Measurements from ENCODE around the gene COPG2.
"Not testable (repeated sequence)": the region's sequence is repeated elsewhere in the genome, so short reads cannot be mapped to it uniquely, and the experiment has no call there.

Gene COPG2

DNA sequence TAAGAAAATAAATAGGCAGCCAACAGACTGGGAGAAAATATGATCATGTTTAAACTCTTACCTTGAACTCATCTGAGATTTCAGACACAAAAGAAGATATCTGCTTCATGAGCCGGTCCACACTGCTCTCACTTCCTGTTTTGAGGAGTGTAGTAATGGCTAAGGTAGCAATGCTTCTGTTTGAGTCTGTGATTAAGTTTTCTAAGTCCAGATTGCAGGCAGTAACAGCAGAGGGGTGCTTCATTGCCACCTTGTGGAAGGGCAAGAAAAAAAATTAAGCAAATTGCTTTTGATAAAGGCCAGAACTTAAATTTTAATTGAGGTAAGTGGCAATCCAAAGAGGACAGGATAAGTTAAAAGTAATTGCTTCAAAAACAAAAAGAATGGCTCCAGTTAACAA is 107.6 kb downstream of the COPG2 start:
- ATAC-seq, result no peak

DNA sequence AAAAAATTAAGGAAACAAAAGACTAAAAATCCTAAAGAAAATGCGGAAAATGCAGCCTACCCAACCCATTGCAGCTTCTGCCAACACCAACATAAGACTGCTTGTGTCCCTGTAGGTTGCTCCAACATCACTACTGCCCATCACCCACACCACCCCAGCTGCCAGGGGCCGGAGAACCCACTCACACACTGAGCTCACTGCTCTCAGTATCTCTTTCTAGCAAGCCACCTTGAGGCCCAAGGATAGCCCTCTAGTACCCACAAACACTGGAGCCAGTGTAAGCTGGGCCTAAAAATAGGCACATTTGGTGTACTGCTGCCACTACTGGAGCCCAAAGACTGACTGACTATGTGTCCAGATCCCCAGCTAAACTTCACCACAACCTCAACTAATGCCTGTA is 109.4 kb downstream of the COPG2 start:
- ATAC-seq, result no peak

DNA sequence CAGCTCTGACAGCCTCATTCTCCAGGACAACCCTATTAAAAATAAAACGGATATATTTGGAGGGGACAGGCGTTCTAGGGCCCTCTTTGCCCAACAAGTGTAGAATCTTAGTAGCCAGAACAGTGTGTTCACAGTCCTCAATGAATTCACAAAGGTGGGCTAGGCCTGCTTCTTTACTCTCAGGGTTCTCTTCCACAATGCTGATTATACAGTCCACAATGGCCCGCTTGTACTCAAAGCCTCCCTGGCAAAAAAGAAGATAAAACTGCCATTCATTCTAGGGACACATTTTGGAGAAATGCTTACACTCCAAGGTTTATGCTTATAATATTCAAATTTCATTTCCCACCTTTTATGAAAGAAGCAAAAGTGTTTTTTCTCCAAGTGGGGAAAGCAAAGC is 114.1 kb downstream of the COPG2 start:
- no peak for ATAC-seq

DNA sequence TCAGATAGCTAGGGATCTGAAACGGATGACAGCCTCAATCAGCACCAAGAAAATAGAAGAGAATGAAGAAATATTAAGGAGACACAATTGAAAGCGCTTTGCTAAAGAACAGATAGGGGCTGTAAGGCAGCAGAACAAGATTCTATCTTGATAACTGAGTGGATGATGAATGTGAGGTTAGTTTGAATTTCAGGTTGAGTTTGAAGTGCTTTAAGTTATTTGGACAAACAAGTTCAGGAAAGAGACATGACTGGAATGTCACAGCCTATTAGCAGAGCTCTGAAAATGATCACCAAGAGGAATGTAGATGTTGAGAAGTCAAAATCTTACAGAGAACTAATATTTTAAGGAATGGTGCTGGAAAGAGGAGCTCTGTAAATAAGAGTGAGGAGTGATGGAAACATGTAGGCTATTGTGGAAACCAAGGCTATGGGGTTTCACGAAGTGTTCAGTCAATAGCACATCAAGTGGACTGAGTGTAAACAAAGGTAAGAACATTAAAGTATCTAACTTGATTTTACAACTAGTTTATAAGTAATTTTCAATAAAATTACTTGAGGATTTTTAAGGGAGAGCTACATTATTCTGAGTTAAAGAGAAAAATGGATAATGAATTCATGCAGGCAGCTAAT is 115.0 kb downstream of the COPG2 start:
- ATAC-seq, result no peak

DNA sequence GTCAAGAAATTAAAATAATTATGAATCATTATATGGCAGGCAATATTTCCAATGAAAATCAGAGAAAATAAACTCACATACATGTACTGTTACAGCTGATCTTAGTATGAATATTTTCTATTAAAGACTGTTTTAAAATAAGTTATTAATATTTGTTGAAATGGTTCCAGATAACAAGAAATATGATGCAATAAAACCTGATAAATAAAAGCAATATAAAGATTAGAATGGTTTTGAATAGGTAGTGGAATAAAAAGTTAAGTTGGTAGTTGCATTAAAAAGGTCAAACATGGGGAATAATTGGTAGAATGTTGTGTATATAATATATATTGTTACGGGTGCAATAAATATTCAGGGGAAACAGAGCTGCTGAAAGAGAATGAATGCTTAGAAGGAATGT is 124.2 kb downstream of the COPG2 start:
- ATAC-seq, result no peak

DNA sequence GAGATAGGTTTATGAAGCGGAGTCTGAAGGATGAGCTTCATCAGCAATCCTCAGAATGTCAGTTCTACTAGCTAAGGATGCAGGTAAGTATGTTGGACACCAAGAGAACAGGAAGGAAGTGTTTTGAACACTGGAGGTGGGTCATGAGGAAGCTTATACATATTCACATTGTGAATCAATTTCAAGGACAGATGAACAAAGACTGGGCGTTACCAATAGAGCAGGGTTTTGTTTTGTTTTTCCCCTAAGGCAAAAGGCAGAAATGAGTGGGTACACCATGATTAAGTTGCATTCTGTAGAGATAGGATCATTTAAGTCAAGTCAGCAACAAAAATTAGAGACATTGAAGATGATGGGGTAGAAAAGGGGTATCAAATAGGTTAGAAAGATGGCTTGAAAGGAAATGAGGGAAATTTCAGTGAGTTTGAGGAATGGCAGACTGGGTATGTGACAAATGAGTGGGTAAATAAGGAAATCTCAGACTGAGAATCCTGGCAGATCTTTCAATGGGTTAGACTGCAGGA is 125.0 kb downstream of the COPG2 start:
- no peak for ATAC-seq

DNA sequence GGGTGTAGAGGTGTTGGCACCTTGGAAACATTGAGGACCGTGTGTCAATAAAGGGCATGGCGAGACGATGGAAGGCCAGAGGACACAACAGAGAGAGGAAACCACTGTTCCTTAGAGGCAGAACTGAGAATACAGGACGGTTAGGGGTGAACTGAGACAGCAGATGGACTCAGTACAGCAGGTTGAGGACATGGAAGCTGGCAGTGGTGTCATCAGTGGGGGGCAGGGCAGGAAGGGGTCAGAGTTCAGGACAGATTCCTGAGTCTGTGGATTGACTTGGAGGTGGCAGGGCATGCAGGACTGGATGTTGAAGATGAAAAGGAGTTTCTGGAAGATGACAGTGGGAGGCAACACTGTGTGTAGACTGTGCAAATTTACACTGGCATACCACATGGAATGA is 126.3 kb downstream of the COPG2 start:
- not testable (repeated sequence) for ATAC-seq

DNA sequence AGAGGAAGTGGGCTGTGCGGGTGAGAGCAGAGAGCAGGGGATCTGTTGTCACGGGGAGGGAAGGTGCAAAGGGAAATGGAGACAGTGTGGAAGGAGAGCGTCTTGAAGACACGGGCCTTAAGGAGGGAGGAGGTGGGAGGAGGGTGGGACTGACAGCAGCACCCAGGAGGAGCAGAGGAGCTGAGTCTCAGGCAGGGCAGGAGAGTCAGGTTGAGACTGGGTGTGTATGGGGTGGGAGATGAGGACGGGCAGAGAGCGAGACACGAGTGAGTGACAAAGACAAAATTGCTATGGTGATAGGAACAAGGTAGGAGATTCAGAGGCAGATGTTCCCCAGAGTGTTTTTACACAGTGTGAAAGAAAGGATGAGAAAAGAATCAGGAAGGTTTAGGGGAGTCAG is 127.3 kb downstream of the COPG2 start:
- ATAC-seq, result not testable (repeated sequence)

DNA sequence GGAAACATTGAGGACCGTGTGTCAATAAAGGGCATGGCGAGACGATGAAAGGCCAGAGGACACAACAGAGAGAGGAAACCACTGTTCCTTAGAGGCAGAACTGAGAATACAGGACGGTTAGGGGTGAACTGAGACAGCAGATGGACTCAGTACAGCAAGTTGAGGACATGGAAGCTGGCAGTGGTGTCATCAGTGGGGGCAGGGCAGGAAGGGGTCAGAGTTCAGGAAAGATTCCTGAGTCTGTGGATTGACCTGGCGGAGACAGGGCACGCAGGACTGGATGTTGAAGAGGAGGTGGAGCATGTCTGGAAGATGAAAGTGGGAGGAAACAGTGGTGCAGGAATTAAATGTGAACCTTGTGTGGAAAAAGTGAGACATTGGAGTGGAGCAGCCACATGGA is 130.7 kb downstream of the COPG2 start:
- not testable (repeated sequence) for ATAC-seq

DNA sequence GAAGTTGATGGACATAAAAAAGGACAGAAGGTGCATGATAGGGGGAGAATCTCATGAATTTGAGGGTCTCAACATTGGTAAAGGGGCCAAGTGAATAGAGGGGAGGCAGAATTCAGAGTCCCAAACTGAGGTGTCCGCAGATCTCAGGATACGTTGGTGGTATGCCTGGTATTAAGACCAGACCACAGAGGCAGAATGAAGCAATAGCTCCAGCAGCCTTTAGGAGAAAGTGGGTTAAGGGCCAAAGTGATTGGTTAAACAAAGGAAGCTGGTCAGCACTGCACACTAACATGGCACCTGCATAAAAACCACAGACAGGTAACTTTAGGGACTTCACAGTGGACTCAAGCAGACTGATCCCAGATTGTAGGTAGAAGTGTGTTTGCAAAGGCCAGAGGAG is 139.1 kb downstream of the COPG2 start:
- ATAC-seq, result no peak

DNA sequence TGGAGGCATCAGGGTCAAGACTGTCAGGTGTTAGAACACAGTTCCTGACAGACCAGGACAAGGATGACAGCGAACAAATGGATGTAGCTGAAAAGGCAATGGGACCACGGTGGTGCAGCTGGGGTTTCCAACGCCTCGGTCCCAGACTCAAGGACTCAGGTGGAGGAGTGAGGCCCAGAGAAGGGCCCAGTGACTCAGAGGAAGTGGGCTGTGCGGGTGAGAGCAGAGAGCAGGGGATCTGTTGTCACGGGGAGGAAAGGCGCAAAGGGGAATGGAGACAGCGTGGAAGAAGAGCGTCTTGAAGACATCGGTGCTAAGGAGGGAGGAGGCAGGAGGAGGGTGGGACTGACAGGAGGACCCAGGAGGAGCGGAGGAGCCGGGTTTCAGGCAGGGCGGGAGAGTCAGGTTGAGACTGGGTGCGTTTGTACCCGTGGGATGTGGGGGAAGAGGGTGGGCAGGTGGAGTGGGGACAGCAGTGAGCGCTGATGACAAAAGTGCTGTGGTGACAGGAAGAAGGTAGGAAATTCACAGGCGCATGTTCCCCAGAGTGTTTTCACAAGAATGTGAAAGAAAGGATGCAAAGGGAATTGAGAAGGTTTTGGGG is 140.7 kb downstream of the COPG2 start:
- not testable (repeated sequence) for ATAC-seq

DNA sequence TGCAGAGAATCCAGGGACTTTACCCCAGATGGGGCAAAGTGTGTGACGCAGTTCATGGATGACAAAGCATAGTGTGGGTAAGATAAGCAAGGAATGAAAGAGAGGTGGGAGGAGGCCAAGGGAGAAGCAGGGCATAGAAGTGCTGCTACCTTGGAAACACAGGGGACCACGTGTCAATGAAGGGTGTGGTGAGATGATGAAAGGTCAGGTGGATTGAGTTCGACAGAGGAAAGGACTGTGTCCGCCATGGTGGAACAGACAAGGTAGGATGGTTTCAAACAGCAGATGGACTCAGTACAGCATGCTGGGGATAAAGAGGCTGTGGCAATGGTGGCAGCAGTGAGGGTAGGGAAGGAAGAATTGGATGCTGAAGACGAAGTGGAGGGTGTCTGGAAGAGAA is 143.9 kb downstream of the COPG2 start:
- ATAC-seq, result no peak

DNA sequence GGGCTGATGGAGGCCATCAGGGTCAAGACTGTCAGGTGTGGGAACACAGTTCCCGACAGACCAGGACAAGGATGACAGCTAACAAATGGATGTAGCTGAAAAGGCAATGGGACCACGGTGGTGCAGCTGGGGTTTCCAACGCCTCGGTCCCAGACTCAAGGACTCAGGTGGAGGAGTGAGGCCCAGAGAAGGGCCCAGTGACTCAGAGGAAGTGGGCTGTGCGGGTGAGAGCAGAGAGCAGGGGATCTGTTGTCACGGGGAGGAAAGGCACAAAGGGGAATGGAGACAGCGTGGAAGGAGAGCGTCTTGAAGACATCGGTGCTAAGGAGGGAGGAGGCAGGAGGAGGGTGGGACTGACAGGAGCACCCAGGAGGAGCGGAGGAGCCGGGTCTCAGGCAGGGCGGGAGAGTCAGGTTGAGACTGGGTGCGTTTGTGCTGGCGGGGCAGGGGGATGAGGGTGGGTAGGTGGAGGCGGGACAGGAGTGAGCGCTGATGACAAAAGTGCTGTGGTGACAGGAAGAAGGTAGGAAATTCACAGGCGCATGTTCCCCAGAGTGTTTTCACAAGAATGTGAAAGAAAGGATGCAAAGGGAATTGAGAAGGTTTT is 144.9 kb downstream of the COPG2 start:
- not testable (repeated sequence) for ATAC-seq

DNA sequence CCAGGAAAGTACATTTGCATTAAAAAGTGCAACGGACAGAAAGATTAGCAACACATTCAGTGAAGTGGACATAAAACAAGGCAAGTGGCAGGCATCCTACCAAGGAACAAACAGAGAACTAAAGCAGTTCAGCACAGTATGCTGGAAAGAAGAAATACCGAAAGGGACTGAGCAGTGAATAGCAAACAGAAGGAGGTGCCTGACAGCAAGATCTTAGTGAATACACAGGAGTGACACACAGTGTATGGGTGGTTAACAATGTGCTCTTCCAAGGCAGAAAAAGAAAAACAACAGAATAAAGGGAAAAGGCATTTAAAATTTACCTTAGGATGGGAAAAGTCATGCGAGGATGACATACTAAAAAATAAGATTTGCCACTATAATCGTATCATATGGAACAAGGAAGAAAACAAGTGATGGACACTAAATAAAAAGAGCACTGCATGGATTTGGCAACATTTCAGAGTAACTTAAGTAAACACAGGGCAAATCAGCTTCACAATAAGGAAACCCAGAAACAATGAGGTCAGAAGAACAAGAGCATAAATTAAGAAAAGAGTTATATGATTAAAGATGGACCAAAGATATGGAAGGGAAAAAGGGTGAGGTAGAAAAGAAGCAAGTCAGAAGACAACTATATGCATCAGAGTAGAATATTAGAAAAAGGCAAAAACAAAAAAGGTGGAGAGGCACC is 147.1 kb downstream of the COPG2 start:
- ATAC-seq, result no peak

DNA sequence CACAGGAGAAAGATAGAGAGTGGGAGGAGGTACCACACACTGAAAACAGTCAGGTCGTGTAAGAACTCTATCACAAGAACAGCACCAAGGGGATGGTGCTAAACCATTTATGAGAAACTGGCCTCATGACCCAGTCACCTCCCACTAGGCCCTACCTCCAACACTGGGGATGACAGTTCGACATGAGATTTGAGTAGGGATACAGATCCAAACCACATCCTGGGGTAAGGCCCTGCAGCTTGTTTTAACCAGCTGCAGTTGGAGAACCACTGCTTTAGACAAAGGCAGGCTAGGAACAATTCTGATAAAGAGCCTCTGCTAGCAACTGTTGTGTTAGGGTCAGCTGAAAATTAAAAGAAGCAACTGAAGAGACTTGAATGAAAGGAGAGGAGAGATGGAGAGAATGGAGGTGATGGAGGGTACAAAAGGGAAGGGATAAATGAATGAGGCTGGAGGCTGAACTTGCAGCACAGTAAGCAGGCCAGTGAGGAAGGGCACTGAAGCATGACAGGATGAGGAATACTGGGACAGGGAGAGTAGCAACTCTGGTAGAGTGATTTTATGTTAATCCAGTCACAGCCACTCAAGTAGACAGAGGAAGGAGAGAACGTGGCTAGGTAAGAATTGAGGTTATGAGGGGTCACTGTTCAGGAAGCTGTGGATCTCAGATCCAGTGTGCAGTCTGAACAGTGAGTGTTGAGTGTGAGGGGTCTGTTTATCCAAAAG is 153.1 kb downstream of the COPG2 start:
- ATAC-seq, result no peak

DNA sequence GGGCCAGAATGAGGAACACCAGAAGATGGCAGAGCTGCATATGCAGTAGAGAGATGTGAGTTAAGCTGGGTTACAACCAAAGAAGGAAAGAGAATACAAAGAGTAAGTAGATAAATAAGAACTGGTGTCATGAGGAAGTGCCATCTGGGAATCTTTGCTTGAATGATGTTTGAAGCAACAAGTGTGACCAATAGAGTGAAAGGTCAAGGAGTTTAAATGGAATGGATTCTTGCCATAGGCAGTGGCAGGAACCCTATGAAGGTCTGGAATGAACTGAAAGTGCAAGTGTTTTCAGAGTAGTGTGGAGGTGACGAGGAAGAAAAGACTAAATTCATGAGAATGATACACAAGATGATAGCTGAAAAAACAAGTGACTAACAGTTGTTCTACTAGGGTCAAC is 155.1 kb downstream of the COPG2 start:
- no peak for ATAC-seq

DNA sequence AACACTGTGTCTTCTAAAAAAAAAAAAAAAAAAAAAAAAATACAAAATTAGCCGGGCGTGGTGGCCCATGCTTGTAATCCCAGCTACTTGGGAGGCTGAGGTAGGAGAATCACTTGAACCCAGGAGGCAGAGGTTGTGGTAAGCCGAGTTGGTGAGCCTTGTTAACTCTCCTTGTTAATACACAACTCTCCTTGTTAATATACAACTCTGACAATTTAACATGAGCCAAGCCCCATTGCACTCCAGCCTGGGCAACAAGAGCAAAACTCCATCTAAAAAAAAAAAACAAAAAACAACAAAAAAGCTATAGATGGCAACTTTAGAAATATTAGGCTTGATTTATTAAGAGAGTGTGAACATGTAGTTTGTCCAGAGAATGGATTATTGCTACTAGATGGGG is 156.5 kb downstream of the COPG2 start:
- ATAC-seq, result not testable (repeated sequence)

DNA sequence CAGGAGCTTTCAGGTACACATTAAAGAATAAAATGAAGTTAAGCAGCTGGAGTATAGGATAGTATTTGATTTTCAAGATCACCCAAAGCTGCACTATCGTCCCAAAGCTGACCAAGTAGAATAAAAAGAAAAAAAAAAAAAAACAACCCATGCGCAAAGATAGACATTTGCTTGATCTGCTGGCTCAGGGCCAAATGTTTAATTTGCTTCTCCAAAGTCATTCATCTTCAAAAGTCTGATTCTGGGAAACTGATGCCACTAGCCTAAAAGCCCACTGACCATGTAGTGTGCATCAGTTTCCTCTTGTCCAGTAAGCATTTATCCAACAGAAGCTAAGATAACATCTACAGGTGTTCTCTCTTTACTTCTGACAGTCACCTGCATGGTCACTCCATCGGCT is 162.2 kb downstream of the COPG2 start:
- no peak for ATAC-seq

DNA sequence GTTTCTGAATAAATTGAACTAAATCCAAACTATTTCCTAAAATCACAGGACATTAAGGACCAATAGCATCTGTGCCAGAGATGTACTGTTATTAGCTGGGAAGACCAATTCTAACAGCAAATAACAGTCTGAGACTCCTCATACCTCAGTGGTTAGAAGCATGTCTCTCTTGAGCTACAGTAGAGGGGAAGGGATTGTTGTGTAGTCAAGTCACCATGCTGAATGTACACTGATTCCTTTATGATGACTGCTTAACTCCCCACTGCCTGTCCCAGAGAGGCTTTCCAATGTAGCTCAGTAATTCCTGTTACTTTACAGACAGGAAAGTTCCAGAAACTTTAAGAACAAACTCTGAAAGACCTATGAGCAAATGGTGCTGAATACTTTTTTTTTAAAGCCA is 162.8 kb downstream of the COPG2 start:
- ATAC-seq, result no peak

DNA sequence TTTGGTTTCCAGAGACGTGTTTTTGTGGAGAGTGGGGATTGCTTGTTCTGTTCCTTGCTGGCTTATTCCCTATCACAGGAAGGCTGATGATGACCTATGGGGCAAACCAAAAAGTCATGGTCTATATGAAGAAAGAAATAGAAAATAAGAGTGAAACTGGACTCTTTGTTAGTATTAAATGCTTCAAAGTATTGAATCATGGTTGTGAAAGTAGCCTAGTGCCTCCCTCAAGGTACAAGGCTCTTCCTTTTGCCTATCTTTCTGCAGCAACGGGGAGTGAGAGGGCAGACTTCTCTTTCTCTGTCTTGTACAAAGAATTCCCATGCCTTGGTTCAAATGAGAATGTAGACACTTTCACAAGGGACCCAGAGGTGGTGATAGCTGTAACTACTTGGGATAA is 167.6 kb downstream of the COPG2 start:
- no peak for ATAC-seq

DNA sequence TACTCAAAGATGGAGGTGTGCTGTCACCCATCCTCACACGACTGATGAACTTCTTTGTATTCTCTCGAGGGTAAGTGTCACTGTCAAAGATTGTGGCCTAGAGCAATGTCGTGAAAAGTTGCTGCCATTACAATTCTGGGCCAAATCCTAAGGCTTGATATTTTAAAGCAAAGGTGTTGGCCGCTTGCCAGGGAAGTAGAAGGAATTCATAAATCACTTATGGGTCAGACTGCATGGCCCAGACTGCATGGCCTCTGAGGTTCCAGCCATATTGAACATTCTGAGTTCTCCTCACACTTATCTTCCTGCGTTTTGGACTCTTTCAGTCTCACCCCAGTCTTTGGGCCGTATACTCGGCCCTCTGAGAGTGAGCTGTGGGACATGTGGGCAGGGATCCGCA is 168.1 kb downstream of the COPG2 start:
- ATAC-seq, result no peak

DNA sequence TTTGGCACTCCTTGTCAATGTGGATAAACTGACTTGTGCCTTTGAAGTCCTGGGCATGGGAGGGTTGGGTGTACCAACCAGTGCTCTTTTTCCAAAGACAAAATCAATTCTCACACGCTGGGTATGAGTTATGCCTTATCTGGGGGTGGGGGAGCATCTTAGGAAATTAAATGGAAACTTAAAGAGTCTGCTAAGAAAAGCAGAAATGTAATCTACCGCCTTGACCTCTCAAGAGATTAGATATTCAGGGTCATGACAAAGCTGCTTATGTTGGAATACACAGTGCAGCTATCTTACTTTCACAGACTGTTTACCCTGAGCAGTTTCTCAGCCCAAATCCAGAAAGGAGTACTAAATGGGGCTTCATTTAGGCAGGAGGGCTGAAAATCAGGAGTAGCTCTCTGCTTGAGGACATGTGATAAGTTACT is 174.1 kb downstream of the COPG2 start:
- ATAC-seq, result no peak

DNA sequence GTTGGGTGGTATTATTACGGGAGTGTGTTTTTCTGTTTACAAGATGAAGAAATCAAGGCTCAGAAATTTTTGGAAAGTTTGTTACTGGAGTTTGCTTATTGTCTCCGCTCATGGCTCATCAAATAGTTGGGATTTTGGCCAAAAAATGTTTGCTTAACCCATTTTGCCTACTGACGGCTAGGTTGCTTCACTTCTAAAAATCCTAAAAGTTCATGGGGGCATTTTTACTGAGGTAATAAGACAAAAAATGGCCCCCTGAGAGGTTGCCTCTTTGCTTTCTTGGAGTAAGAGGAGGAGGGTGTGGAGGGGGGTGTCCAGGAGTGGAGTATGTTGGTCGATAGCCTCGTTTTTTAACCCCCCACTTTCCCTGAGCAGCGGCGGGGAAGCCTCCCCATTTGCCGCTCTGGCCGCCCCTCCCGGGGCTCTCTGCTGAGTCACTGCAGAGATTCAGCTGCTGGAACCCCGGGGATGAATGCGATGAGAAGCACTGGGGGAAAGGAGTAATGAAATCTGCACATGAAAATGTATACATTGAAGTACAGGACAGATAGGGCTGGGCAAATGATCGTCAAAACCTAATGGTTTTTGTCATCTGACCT is 175.2 kb downstream of the COPG2 start:
- ATAC-seq, result no peak
